HepG2 (cell line): ENCODE data around the gene PIP4K2B. TPM values are rescaled to one million over a fixed set of nuclear protein-coding genes. Genes with fewer than 3 reads are reported as not detected.

Experiments
- CAMTA2 ChIP-seq: sonication (generic); formaldehyde crosslinking; IDR thresholded peaks from 2 replicates; pipeline ENCODE4 v1.4.0; 2020; ENCODE audit warnings: mild to moderate bottlenecking, missing genetic modification reagents, borderline replicate concordance
- EZH2 ChIP-seq: conservative IDR thresholded peaks from 2 replicates; pipeline ENCODE4 v1.6.1; 2012; ENCODE audit warnings: mild to moderate bottlenecking, low read depth, low read length, moderate library complexity
- FOSL1 ChIP-seq: sonication (generic); formaldehyde crosslinking; IDR thresholded peaks from 2 replicates; pipeline ENCODE4 v1.9.0; 2021; ENCODE audit warnings: missing genetic modification reagents, borderline replicate concordance
- HOXA5 ChIP-seq: sonication (generic); formaldehyde crosslinking; IDR thresholded peaks from 2 replicates; pipeline ENCODE4 v1.4.0; 2020; ENCODE audit warnings: missing genetic modification reagents
- MTA3 ChIP-seq: sonication (generic); formaldehyde crosslinking; IDR thresholded peaks from 2 replicates; pipeline ENCODE4 v1.4.0; 2020; ENCODE audit warnings: missing genetic modification reagents
- MYNN ChIP-seq: sonication (generic); formaldehyde crosslinking; IDR thresholded peaks from 2 replicates; pipeline ENCODE4 v1.4.0; 2020; ENCODE audit warnings: mild to moderate bottlenecking, low read depth, missing genetic modification reagents
- NBN ChIP-seq: fragments of 450-650 bp; conservative IDR thresholded peaks from 2 replicates; pipeline ENCODE4 v1.6.1; 2017
- NPAS2 ChIP-seq: sonication (generic); formaldehyde crosslinking; IDR thresholded peaks from 2 replicates; pipeline ENCODE4 v1.8.0; 2022; ENCODE audit warnings: mild to moderate bottlenecking, missing genetic modification reagents, borderline replicate concordance
- NRL ChIP-seq: sonication (generic); formaldehyde crosslinking; IDR thresholded peaks from 2 replicates; pipeline ENCODE4 v1.5.0; 2020; ENCODE audit warnings: missing genetic modification reagents, mild to moderate bottlenecking, moderate library complexity, borderline replicate concordance
- PHF21A ChIP-seq: sonication (generic); formaldehyde crosslinking; IDR thresholded peaks from 2 replicates; pipeline ENCODE4 v1.5.0; 2020; ENCODE audit warnings: mild to moderate bottlenecking, missing genetic modification reagents
- RFX3 ChIP-seq: IDR thresholded peaks from 2 replicates; pipeline ENCODE4 v1.6.1; 2016; ENCODE audit warnings: missing biosample characterization, missing genetic modification reagents
- RFXAP ChIP-seq: sonication (generic); formaldehyde crosslinking; IDR thresholded peaks from 2 replicates; pipeline ENCODE4 v1.4.0; 2020; ENCODE audit warnings: missing genetic modification reagents, borderline replicate concordance
- SNRNP70 ChIP-seq: fragments of 200-400 bp; formaldehyde crosslinking; IDR thresholded peaks from 2 replicates; pipeline ENCODE4 v1.6.1; 2017; ENCODE audit warnings: mild to moderate bottlenecking, low read depth, low read length, moderate library complexity
- SOX5 ChIP-seq: IDR thresholded peaks from 2 replicates; pipeline ENCODE4 v1.6.1; 2016; ENCODE audit warnings: borderline replicate concordance
- ZNF225 ChIP-seq: sonication (generic); formaldehyde crosslinking; IDR thresholded peaks from 2 replicates; pipeline ENCODE4 v1.4.0; 2020; ENCODE audit warnings: mild to moderate bottlenecking, missing genetic modification reagents
- ZNF577 ChIP-seq: sonication (generic); formaldehyde crosslinking; IDR thresholded peaks from 2 replicates; pipeline ENCODE4 v1.4.0; 2020; ENCODE audit warnings: mild to moderate bottlenecking, low read depth, missing genetic modification reagents, borderline replicate concordance
- ZNF772 ChIP-seq: sonication (generic); formaldehyde crosslinking; IDR thresholded peaks from 2 replicates; pipeline ENCODE4 v1.5.0; 2020; ENCODE audit warnings: mild to moderate bottlenecking, missing genetic modification reagents
- ZNF839 ChIP-seq: sonication (generic); formaldehyde crosslinking; IDR thresholded peaks from 2 replicates; pipeline ENCODE4 v1.4.0; 2020; ENCODE audit warnings: missing genetic modification reagents, mild to moderate bottlenecking, borderline replicate concordance
- polyA plus RNA-seq, 8 experiments: library from polyadenylated mRNA; depleted of rRNA in 3 of 8; stranded (reverse) in 7 of 8; unstranded in 1 of 8; fragments of >200 nt; fragmentation: Illumina TruSeq in 4 of 8; extraction: Trizol in 4 of 8; gene quantifications; 2 replicates each; pipeline versions ENCODE4 v1.2.1 to v1.2.3, GENCODE V29; 2011 to 2016; ENCODE audit warnings: low read depth in 4 of 8, missing spikeins in 1 of 8, mixed read lengths in 1 of 8; ENCODE audit not compliant: insufficient read depth in 1 of 8
- total RNA-seq, 5 experiments: library from RNA; depleted of rRNA; stranded (reverse); fragments of >200 nt; fragmentation: Illumina TruSeq; extraction: Trizol; gene quantifications; 2 replicates each; pipeline ENCODE4 v1.2.3, GENCODE V29; 2016; ENCODE audit warnings: low read depth in 1 of 5
- TF ChIP-seq, protein P1 (sequence below): sonication (generic); formaldehyde crosslinking; IDR thresholded peaks from 2 replicates; pipeline ENCODE4 v1.5.0; 2020; ENCODE audit warnings: missing genetic modification reagents
- TF ChIP-seq, protein P2 (sequence below): sonication (generic); formaldehyde crosslinking; IDR thresholded peaks from 2 replicates; pipeline ENCODE4 v1.5.0; 2020; ENCODE audit warnings: missing genetic modification reagents
- TF ChIP-seq, protein P3 (sequence below): fragments of 450-650 bp; IDR thresholded peaks from 2 replicates; pipeline ENCODE4 v1.6.1; 2016
- TF ChIP-seq, protein P4 (sequence below): sonication (generic); formaldehyde crosslinking; IDR thresholded peaks from 2 replicates; pipeline ENCODE4 v1.5.1; 2020; ENCODE audit warnings: mild to moderate bottlenecking, missing genetic modification reagents, moderate library complexity

The PIP4K2B gene
- total and polyA plus RNA-seq, 2 of the 13 experiments (the other 11 are each of a cell fraction or from before 2014, with no cell fraction given) = 20.4 to 54.0 TPM

DNA sequence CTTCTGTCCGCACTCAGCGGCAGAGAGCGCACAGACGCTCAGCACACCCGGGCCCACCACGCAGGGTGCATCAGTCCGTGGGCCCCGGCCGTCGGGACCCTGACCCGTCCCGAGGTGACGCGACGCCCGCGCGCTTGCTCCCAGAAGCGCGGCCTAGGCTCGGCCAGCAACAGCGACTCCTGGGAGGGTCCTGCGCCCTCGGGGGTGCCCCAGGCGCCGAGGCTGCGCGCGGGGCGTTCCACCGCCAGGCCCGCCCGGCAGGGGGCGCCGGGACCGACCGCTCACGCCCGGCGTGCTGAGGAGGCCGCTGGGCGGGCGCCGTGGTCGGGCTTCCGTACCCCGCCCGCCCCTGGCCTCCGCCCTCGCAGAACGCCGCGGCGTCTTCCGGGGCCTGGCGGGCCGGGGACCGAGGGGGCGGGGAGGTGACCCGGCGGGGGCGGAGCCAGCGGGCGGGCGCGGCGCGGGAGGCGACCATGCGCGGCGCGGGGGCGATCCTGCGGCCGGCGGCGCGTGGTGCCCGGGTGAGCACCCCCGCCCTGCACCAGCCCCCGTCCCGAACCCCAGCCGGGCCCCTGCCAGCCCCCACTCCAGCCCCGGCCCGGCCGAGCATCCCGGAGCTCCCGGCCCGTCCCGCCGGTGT lies 69.3 kb downstream of the PIP4K2B start, which contains the start of gene CISD3 (continued):
- TF ChIP-seq CAMTA2 (CRISPR knock-in tag) (0 out of 2 replicates have a peak, but pooled peaks have one; percentile 77), PHF21A (CRISPR knock-in tag) (peak; percentile 48), ZNF772 (CRISPR knock-in tag) (peak; percentile 45; the same call in 1 of the 2 replicates), ZNF577 (CRISPR knock-in tag) (no peak), FOSL1 (CRISPR knock-in tag) (no peak), SNRNP70 (no peak), NRL (CRISPR knock-in tag) (peak; percentile 54; the same call in 1 of the 2 replicates), HOXA5 (CRISPR knock-in tag) (no peak; the same call in 1 of the 2 replicates), SOX5 (CRISPR knock-in tag) (no peak), NBN (no peak), RFX3 (CRISPR knock-in tag) (no peak), RFXAP (CRISPR knock-in tag) (no peak; the same call in 1 of the 2 replicates), ZNF225 (CRISPR knock-in tag) (no peak), ZNF839 (peak; percentile 95), MTA3 (CRISPR knock-in tag) (no peak), EZH2 (no peak), NPAS2 (CRISPR knock-in tag) (no peak), MYNN (CRISPR knock-in tag) (no peak)
- TF ChIP-seq, protein P1, sequence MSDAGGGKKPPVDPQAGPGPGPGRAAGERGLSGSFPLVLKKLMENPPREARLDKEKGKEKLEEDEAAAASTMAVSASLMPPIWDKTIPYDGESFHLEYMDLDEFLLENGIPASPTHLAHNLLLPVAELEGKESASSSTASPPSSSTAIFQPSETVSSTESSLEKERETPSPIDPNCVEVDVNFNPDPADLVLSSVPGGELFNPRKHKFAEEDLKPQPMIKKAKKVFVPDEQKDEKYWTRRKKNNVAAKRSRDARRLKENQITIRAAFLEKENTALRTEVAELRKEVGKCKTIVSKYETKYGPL (CRISPR knock-in tag) = no peak
- TF ChIP-seq, protein P2, sequence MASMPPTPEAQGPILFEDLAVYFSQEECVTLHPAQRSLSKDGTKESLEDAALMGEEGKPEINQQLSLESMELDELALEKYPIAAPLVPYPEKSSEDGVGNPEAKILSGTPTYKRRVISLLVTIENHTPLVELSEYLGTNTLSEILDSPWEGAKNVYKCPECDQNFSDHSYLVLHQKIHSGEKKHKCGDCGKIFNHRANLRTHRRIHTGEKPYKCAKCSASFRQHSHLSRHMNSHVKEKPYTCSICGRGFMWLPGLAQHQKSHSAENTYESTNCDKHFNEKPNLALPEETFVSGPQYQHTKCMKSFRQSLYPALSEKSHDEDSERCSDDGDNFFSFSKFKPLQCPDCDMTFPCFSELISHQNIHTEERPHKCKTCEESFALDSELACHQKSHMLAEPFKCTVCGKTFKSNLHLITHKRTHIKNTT (CRISPR knock-in tag) = no peak
- TF ChIP-seq, protein P3, sequence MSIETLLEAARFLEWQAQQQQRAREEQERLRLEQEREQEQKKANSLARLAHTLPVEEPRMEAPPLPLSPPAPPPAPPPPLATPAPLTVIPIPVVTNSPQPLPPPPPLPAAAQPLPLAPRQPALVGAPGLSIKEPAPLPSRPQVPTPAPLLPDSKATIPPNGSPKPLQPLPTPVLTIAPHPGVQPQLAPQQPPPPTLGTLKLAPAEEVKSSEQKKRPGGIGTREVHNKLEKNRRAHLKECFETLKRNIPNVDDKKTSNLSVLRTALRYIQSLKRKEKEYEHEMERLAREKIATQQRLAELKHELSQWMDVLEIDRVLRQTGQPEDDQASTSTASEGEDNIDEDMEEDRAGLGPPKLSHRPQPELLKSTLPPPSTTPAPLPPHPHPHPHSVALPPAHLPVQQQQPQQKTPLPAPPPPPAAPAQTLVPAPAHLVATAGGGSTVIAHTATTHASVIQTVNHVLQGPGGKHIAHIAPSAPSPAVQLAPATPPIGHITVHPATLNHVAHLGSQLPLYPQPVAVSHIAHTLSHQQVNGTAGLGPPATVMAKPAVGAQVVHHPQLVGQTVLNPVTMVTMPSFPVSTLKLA = no peak
- TF ChIP-seq, protein P4, sequence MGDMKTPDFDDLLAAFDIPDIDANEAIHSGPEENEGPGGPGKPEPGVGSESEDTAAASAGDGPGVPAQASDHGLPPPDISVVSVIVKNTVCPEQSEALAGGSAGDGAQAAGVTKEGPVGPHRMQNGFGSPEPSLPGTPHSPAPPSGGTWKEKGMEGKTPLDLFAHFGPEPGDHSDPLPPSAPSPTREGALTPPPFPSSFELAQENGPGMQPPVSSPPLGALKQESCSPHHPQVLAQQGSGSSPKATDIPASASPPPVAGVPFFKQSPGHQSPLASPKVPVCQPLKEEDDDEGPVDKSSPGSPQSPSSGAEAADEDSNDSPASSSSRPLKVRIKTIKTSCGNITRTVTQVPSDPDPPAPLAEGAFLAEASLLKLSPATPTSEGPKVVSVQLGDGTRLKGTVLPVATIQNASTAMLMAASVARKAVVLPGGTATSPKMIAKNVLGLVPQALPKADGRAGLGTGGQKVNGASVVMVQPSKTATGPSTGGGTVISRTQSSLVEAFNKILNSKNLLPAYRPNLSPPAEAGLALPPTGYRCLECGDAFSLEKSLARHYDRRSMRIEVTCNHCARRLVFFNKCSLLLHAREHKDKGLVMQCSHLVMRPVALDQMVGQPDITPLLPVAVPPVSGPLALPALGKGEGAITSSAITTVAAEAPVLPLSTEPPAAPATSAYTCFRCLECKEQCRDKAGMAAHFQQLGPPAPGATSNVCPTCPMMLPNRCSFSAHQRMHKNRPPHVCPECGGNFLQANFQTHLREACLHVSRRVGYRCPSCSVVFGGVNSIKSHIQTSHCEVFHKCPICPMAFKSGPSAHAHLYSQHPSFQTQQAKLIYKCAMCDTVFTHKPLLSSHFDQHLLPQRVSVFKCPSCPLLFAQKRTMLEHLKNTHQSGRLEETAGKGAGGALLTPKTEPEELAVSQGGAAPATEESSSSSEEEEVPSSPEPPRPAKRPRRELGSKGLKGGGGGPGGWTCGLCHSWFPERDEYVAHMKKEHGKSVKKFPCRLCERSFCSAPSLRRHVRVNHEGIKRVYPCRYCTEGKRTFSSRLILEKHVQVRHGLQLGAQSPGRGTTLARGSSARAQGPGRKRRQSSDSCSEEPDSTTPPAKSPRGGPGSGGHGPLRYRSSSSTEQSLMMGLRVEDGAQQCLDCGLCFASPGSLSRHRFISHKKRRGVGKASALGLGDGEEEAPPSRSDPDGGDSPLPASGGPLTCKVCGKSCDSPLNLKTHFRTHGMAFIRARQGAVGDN (CRISPR knock-in tag) = peak; percentile 58
